ENCODE measurements around the gene DCLK2.

DNA sequence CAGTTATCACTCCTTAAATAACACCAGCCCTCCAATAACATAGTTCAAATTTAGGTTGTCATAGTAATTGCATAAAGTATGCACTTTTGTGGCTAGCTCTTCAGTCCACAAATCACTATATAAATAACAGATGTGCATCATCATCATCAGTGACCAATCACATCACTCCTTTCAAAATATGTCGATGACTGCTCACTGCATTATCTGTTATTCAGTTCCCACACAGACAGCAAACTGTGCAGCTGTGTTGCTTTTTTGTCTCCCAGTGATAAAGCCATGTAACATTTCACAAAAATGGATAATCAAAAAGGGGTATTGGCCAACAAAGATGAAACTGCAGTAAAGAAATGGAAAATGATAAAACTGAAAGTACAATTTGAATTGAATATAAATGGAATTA, 205.4 kb downstream of the DCLK2 start:
- TF ChIP-seq GATA2 (IDR thresholded peaks at IDR 0.05; ENCODE audit: low read depth, low read length) (no peak), GATA3 (IDR thresholded peaks at IDR 0.05; ENCODE audit: low read depth, low read length) (no peak)
